ENCODE measurements around the gene EHD4. TPM values are rescaled to one million over a fixed set of nuclear protein-coding genes. Genes with fewer than 3 reads are reported as not detected.

The EHD4 gene
- total RNA-seq, 6 experiments from 2014 or later: 14.1 to 21.8 (median 18.1) TPM

- peaks cover 21% of the 10 kb centered on the region for H3K27me3 Mint-ChIP-seq (ENCODE audit: insufficient read depth)
- no peak for DNase-seq
- H3K4me3 Mint-ChIP-seq: no peak overlapping the region
- H3K27ac Mint-ChIP-seq: no peak overlapping the region
- H3K36me3 Mint-ChIP-seq (ENCODE audit: low read depth): no peaks in the 10 kb centered on the region
- H3K9me3 Mint-ChIP-seq: no peaks in the 10 kb centered on the region
- H3K4me1 Mint-ChIP-seq (ENCODE audit: low read depth): peaks cover under 1% of the 10 kb centered on the region; the same call in 1 of the 2 replicates
- no peak for TF ChIP-seq CTCF (IDR thresholded peaks at IDR 0.05)
These were observed 15.0 kb upstream of the EHD4 start for GRCh38 chr15:41987246-41987924.

- Mint-ChIP-seq H3K27ac (no peak overlapping the region), H3K9me3 (no peaks in the 10 kb centered on the region), H3K27me3 (ENCODE audit: insufficient read depth) (peaks cover 19% of the 10 kb centered on the region), H3K36me3 (ENCODE audit: low read depth) (no peaks in the 10 kb centered on the region), H3K4me1 (ENCODE audit: low read depth) (peaks cover 18% of the 10 kb centered on the region), H3K4me3 (no peak overlapping the region)
- TF ChIP-seq CTCF (IDR thresholded peaks at IDR 0.05): no peak
- DNase-seq: no peak
These were observed 13.1 kb upstream of the EHD4 start for GRCh38 chr15:41985236-41986160.

GRCh38 chr15:41984622-41985021 is 12.3 kb upstream of the EHD4 start:
- no peak overlapping the region for H3K4me3 Mint-ChIP-seq
- H3K27me3 Mint-ChIP-seq (ENCODE audit: insufficient read depth): peaks cover 19% of the 10 kb centered on the region
- H3K36me3 Mint-ChIP-seq (ENCODE audit: low read depth): no peaks in the 10 kb centered on the region
- no peak for TF ChIP-seq CTCF (IDR thresholded peaks at IDR 0.05)
- no peaks in the 10 kb centered on the region for H3K9me3 Mint-ChIP-seq
- H3K4me1 Mint-ChIP-seq (ENCODE audit: low read depth): peaks cover 27% of the 10 kb centered on the region
- H3K27ac Mint-ChIP-seq: no peak overlapping the region
- no peak for DNase-seq

GRCh38 chr15:41983621-41984571 is 11.5 kb upstream of the EHD4 start:
- H3K27me3 Mint-ChIP-seq (ENCODE audit: insufficient read depth): peaks cover 19% of the 10 kb centered on the region
- H3K36me3 Mint-ChIP-seq (ENCODE audit: low read depth): no peaks in the 10 kb centered on the region
- H3K27ac Mint-ChIP-seq: no peak overlapping the region
- H3K4me3 Mint-ChIP-seq: no peak overlapping the region
- no peaks in the 10 kb centered on the region for H3K9me3 Mint-ChIP-seq
- no peak for DNase-seq
- TF ChIP-seq CTCF (IDR thresholded peaks at IDR 0.05): no peak
- H3K4me1 Mint-ChIP-seq (ENCODE audit: low read depth): peaks cover 29% of the 10 kb centered on the region

- H3K27me3 Mint-ChIP-seq (ENCODE audit: insufficient read depth): peaks cover 18% of the 10 kb centered on the region
- DNase-seq: no peak
These were observed 10.9 kb upstream of the EHD4 start for GRCh38 chr15:41983221-41983620.

More at GRCh38 chr15:41983221-41983620, 10.9 kb upstream of the EHD4 start:
- TF ChIP-seq CTCF (IDR thresholded peaks at IDR 0.05): peak; percentile 18; the same call in 1 of the 2 replicates
- Mint-ChIP-seq H3K36me3 (ENCODE audit: low read depth) (no peaks in the 10 kb centered on the region), H3K4me3 (no peak overlapping the region), H3K9me3 (no peaks in the 10 kb centered on the region), H3K4me1 (ENCODE audit: low read depth) (peaks cover 29% of the 10 kb centered on the region), H3K27ac (no peak overlapping the region)

Data from HFFc6 (cell line).